Retinal pigment epithelial cell (primary cell): ENCODE measurements around the gene DOP1B.

Source experiments
- DNase-seq: peaks from one replicate; pipeline ENCODE4 v3.0.0-alpha.2; 2010; ENCODE audit warnings: low read depth
- H3K4me3 ChIP-seq: 2 replicates; pipeline ENCODE4 v1.5.1; 2011; ENCODE audit warnings: mild to moderate bottlenecking, low read length, control low read depth, moderate library complexity
- TF ChIP-seq, protein P1 (sequence below): conservative IDR thresholded peaks from 2 replicates; pipeline ENCODE4 v1.5.1; 2011; ENCODE audit warnings: low read depth, low read length, control low read depth, inconsistent platforms

The DOP1B gene

GRCh38 chr21:36175771-36176565 is 19.3 kb downstream of the DOP1B start:
- DNase-seq = no peak
- H3K4me3 ChIP-seq = no peak overlapping the region
- TF ChIP-seq, protein P1, sequence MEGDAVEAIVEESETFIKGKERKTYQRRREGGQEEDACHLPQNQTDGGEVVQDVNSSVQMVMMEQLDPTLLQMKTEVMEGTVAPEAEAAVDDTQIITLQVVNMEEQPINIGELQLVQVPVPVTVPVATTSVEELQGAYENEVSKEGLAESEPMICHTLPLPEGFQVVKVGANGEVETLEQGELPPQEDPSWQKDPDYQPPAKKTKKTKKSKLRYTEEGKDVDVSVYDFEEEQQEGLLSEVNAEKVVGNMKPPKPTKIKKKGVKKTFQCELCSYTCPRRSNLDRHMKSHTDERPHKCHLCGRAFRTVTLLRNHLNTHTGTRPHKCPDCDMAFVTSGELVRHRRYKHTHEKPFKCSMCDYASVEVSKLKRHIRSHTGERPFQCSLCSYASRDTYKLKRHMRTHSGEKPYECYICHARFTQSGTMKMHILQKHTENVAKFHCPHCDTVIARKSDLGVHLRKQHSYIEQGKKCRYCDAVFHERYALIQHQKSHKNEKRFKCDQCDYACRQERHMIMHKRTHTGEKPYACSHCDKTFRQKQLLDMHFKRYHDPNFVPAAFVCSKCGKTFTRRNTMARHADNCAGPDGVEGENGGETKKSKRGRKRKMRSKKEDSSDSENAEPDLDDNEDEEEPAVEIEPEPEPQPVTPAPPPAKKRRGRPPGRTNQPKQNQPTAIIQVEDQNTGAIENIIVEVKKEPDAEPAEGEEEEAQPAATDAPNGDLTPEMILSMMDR = no peak

DNA sequence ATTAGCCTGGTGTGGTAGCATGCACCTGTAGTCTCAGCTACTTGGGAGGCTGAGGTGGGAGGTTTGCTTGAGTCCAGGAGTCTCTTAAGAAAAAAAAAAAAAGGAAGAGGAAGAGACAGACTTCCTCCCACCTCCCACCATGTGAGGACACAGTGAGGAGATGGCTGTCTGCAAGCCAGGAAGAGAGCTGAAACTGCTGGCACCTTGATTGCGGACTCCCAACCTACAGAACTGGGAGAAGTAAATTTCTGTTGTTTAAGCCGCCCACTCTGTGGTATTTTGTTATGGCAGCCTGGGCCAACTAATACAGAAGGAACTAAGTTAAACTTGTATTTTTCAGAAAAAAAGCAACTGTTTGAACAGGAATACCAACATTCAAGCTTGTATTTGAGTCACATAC is 21.7 kb downstream of the DOP1B start:
- TF ChIP-seq, protein P1 = no peak

DNA sequence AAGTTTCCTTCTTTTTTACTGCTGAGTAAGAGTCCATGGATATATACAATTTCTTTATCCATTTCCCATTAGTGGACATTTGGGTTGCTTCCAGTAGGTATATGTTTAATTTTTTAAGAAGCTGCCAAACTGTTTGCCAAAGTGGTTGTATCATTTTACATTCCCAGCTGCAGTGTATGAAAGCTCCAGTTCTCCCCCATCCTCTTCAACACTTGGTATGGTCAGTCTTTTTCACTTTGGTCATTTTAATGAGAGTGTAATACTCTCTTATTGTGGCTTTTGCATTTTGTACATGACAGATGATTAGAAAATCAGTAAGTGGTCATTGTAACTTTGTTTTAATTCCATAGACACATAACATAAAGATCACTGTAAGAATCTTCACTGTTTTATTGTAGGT is 22.5 kb downstream of the DOP1B start:
- no peak overlapping the region for H3K4me3 ChIP-seq
- no peak for DNase-seq
- TF ChIP-seq, protein P1 = no peak

More for the DNA sequence above, 21.7 kb downstream of the DOP1B start:
- no peak for DNase-seq
- no peak overlapping the region for H3K4me3 ChIP-seq

- TF ChIP-seq, protein P1 = no peak
Measured at GRCh38 chr21:36180963-36181362, 24.3 kb downstream of the DOP1B start.

DNA sequence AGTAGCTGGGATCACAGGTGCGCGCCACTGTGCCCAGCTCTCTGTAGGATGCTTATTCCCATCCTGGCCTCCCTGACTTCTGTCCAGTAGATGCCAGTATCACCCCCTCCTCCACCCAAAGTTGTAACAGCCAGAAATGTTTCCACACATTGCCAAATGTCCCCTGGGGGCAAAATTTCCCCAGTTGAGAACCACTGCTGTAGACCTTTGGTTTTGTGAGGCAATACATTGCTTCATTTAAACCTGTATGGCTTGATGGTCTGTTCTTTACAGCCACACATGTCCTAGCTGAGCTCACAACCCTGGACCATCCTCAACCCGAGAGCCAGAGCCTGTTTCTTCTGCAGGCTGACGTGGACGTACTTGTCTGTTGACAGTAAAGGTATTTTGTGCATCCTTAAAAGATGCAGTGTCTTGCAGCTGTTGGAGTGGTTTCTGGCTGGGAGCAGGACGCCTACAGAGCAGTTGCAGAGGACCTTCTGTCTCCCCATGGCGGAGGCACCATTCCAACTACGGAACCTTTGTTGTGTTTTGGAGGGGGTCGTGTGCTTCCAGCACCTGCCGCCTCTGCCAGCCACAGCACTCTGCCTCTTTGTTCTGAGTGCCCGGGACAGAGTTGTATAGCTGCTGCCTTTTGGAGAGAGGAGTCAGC is 26.6 kb downstream of the DOP1B start:
- H3K4me3 ChIP-seq = no peak overlapping the region
- no peak for DNase-seq
- TF ChIP-seq, protein P1 = no peak

More at GRCh38 chr21:36180963-36181362, 24.3 kb downstream of the DOP1B start:
- DNase-seq = no peak
- no peak overlapping the region for H3K4me3 ChIP-seq

GRCh38 chr21:36184545-36184944 is 27.9 kb downstream of the DOP1B start:
- TF ChIP-seq, protein P1 = no peak
- DNase-seq = no peak
- no peak overlapping the region for H3K4me3 ChIP-seq

DNA sequence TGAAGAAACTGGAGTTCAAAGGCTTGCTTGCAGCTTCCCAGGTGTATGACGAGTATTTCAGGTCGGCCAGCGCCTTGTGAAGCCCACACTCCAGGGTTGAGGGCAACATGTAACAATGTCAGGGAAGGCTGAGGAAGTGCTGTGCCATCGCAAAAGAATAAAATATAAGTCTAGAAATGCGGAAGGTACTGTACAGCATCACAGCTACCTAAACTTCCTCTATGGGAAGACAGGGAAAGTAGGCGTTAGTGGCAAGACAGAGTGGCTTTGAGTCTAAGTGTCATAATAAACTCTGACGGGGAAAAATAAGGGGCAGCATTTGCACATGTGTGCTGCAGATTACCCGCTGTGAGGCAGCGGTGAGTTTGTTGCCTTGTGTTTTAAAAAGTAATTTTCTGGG is 28.9 kb downstream of the DOP1B start:
- DNase-seq = no peak
- TF ChIP-seq, protein P1 = no peak
- no peak overlapping the region for H3K4me3 ChIP-seq
